ENCODE results near the gene HMG20B. TPM values are rescaled to one million over a fixed set of nuclear protein-coding genes. Genes with fewer than 3 reads are reported as not detected.

The HMG20B gene
- total RNA-seq, 1 donor from 2014 or later = 51.4 TPM

DNA sequence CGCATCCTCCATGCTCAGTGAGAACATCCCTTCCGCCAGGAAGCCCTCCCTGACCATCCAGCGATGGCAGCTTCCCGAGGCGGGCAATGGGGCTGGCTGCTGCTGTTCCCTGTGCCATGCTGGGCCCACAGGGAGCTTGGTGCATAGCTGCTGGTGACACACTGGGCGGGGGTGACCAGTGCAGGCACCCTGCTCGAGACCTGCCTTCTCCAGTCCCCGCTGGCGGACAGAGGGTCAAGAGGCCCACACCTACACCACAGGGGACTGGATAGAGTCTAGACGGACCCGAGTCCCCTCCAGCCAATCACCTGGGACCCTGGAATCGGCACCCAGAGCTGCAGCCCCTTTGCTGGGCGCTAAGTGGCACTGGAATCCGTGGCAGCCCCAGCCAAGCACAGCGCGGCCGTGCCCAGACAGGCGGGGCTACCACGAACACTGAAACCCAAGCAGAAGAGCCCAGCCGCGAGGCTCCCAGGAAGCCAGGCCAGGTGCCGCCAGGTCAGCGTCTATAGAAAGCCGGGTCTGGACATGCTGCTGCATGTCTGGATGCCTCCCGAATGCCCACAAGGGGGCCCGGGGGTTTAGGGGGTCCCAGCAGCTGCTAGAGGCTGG, 42.9 kb downstream of the HMG20B start:
- no peak overlapping the region for H3K27ac ChIP-seq
- peaks cover 3% of the 10 kb centered on the region for H3F3A ChIP-seq (ENCODE audit: low read depth)
- peaks cover 7% of the 10 kb centered on the region for H4K20me1 ChIP-seq (ENCODE audit: low read depth)
- H2AFZ ChIP-seq (replicated peaks) = no peak overlapping the region
- H3K4me3 Mint-ChIP-seq = no peak overlapping the region
- H3K9me3 ChIP-seq (ENCODE audit: low read depth) = no peaks in the 10 kb centered on the region
- H3K4me2 ChIP-seq = no peak overlapping the region
- H3K36me3 Mint-ChIP-seq = no peaks in the 10 kb centered on the region
- no peaks in the 10 kb centered on the region for H3K4me1 Mint-ChIP-seq
- no peaks in the 10 kb centered on the region for H3K9me3 Mint-ChIP-seq
- no peaks in the 10 kb centered on the region for H3K36me3 ChIP-seq
- no peaks in the 10 kb centered on the region for H3K27me3 ChIP-seq
- no peaks in the 10 kb centered on the region for H3K27me3 Mint-ChIP-seq (ENCODE audit: insufficient read depth, low read depth)
- TF ChIP-seq EZH2phosphoT487 (IDR thresholded peaks at IDR 0.05) (no peak), EZH2 (IDR thresholded peaks at IDR 0.05) (no peak)
- TF ChIP-seq, protein P1, sequence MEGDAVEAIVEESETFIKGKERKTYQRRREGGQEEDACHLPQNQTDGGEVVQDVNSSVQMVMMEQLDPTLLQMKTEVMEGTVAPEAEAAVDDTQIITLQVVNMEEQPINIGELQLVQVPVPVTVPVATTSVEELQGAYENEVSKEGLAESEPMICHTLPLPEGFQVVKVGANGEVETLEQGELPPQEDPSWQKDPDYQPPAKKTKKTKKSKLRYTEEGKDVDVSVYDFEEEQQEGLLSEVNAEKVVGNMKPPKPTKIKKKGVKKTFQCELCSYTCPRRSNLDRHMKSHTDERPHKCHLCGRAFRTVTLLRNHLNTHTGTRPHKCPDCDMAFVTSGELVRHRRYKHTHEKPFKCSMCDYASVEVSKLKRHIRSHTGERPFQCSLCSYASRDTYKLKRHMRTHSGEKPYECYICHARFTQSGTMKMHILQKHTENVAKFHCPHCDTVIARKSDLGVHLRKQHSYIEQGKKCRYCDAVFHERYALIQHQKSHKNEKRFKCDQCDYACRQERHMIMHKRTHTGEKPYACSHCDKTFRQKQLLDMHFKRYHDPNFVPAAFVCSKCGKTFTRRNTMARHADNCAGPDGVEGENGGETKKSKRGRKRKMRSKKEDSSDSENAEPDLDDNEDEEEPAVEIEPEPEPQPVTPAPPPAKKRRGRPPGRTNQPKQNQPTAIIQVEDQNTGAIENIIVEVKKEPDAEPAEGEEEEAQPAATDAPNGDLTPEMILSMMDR (IDR thresholded peaks at IDR 0.05) = no peak
- no peak for DNase-seq (ENCODE audit: low spot score)
- H3K4me1 ChIP-seq = no peaks in the 10 kb centered on the region
- H3K27ac Mint-ChIP-seq = no peak overlapping the region
- no peak overlapping the region for H3K9ac ChIP-seq
- H3K79me2 ChIP-seq (ENCODE audit: low read depth) = no peaks in the 10 kb centered on the region
- no peak overlapping the region for H3K4me3 ChIP-seq

- Mint-ChIP-seq H3K4me1 (no peaks in the 10 kb centered on the region), H3K9me3 (no peaks in the 10 kb centered on the region), H3K27me3 (ENCODE audit: insufficient read depth, low read depth) (no peaks in the 10 kb centered on the region), H3K36me3 (no peaks in the 10 kb centered on the region), H3K27ac (no peak overlapping the region), H3K4me3 (no peak overlapping the region)
- TF ChIP-seq, protein P1 (IDR thresholded peaks at IDR 0.05) = no peak
- TF ChIP-seq EZH2 (IDR thresholded peaks at IDR 0.05) (no peak), EZH2phosphoT487 (IDR thresholded peaks at IDR 0.05) (no peak)
- DNase-seq (ENCODE audit: low spot score) = peak; percentile 20
- Histone ChIP-seq H3F3A (ENCODE audit: low read depth) (peaks cover 3% of the 10 kb centered on the region), H3K9ac (no peak overlapping the region), H3K27ac (no peak overlapping the region), H3K79me2 (ENCODE audit: low read depth) (no peaks in the 10 kb centered on the region), H3K4me3 (no peak overlapping the region), H4K20me1 (ENCODE audit: low read depth) (peaks cover 7% of the 10 kb centered on the region), H3K9me3 (ENCODE audit: low read depth) (no peaks in the 10 kb centered on the region), H3K27me3 (no peaks in the 10 kb centered on the region), H3K4me1 (no peaks in the 10 kb centered on the region), H2AFZ (replicated peaks) (no peak overlapping the region), H3K4me2 (no peak overlapping the region), H3K36me3 (no peaks in the 10 kb centered on the region)
Observed at GRCh38 chr19:3617463-3617862, 44.7 kb downstream of the HMG20B start.

GRCh38 chr19:3618144-3618810, 45.5 kb downstream of the HMG20B start:
- H3K9ac ChIP-seq = no peak overlapping the region
- TF ChIP-seq, protein P1 (IDR thresholded peaks at IDR 0.05) = peak; percentile 82
- TF ChIP-seq EZH2phosphoT487 (IDR thresholded peaks at IDR 0.05) (no peak), EZH2 (IDR thresholded peaks at IDR 0.05) (no peak)
- no peaks in the 10 kb centered on the region for H3K79me2 ChIP-seq (ENCODE audit: low read depth)
- H3K36me3 Mint-ChIP-seq = peaks cover 2% of the 10 kb centered on the region
- peaks cover 3% of the 10 kb centered on the region for H3F3A ChIP-seq (ENCODE audit: low read depth)
- H3K27ac Mint-ChIP-seq = no peak overlapping the region
- no peaks in the 10 kb centered on the region for H3K9me3 Mint-ChIP-seq
- no peaks in the 10 kb centered on the region for H3K4me1 Mint-ChIP-seq
- H3K4me3 ChIP-seq = no peak overlapping the region
- H3K27me3 ChIP-seq = no peaks in the 10 kb centered on the region
- H3K4me3 Mint-ChIP-seq = no peak overlapping the region
- no peak overlapping the region for H3K27ac ChIP-seq
- H3K9me3 ChIP-seq (ENCODE audit: low read depth) = no peaks in the 10 kb centered on the region
- H3K4me2 ChIP-seq = no peak overlapping the region
- peaks cover 7% of the 10 kb centered on the region for H4K20me1 ChIP-seq (ENCODE audit: low read depth)
- H3K36me3 ChIP-seq = no peaks in the 10 kb centered on the region
- H2AFZ ChIP-seq (replicated peaks) = no peak overlapping the region
- no peaks in the 10 kb centered on the region for H3K27me3 Mint-ChIP-seq (ENCODE audit: insufficient read depth, low read depth)
- DNase-seq (ENCODE audit: low spot score) = peak; percentile 78
- H3K4me1 ChIP-seq = no peaks in the 10 kb centered on the region
